Sigmoid colon (tissue), 7 donors: ENCODE data around the gene VPS13D. TPM values are rescaled to one million over a fixed set of nuclear protein-coding genes. Genes with fewer than 3 reads are reported as not detected.

Experiments used
- DNase-seq: peaks from one replicate; pipeline ENCODE4 v3.0.0-alpha.2; 2019
- H3K27ac ChIP-seq, 4 donors: fragments of 200-600 bp; sonication (generic); one replicate each; pipeline ENCODE4 v1.5.1; 2016 to 2019; ENCODE audit warnings: mild to moderate bottlenecking in 1 of 4
- H3K27me3 ChIP-seq, 3 donors: fragments of 200-600 bp; sonication (generic); one replicate each; pipeline ENCODE4 v1.5.1; 2019; ENCODE audit warnings: mild to moderate bottlenecking in 1 of 3
- H3K36me3 ChIP-seq, 4 donors: fragments of 200-600 bp; sonication (generic); one replicate each; pipeline ENCODE4 v1.5.1; 2016 to 2019
- H3K4me1 ChIP-seq, 4 donors: fragments of 200-600 bp; sonication (generic); one replicate each; pipeline ENCODE4 v1.5.1; 2017 to 2019
- H3K4me3 ChIP-seq, 4 donors: fragments of 200-600 bp; sonication (generic); one replicate each; pipeline ENCODE4 v1.5.1; 2017 to 2019; ENCODE audit warnings: mild to moderate bottlenecking in 2 of 4, moderate library complexity in 1 of 4
- H3K9me3 ChIP-seq, 4 donors: fragments of 200-600 bp in 3 of 4; sonication (generic) in 3 of 4; one replicate each; pipeline versions ENCODE4 v1.5.1 to v1.6.1; 2013 to 2019
- EP300 ChIP-seq, 4 donors: sonication (generic); formaldehyde crosslinking; IDR thresholded peaks; one replicate each; pipeline ENCODE4 v1.6.1; 2017; ENCODE audit warnings: antibody characterized with exemption in 4 of 4
- POLR2A ChIP-seq, 2 donors: fragments of 450-650 bp; IDR thresholded peaks; one replicate each; pipeline ENCODE4 v1.6.1; 2016; ENCODE audit warnings: antibody characterized with exemption in 2 of 2, mild to moderate bottlenecking in 2 of 2, moderate library complexity in 2 of 2
- POLR2AphosphoS5 ChIP-seq, 4 donors: sonication (generic); formaldehyde crosslinking; IDR thresholded peaks; one replicate each; pipeline ENCODE4 v1.6.1; 2017; ENCODE audit warnings: antibody characterized with exemption in 4 of 4
- WGBS, 2 donors: extraction: QIAGEN DNeasy Blood & Tissue Kit; methylation state at CpG; one replicate each; pipeline ENCODE4 v1.1.7; 2013; 5-methylcytosine and 5-hydroxymethylcytosine counted together
- intact Hi-C: fragments of 100-400 bp; cut with DNase I; formaldehyde crosslinking; loops from one replicate; pipeline ENCODE4 v1.15.1; 2023
- polyA plus RNA-seq, 3 donors: library from polyadenylated mRNA; stranded (reverse); fragments of 200-250 nt; gene quantifications; one replicate each; pipeline ENCODE4 v1.2.3, GENCODE V29; 2013
- total RNA-seq, 4 donors: library from RNA; depleted of rRNA; stranded (reverse); fragments of >200 nt; gene quantifications; one replicate each; pipeline ENCODE4 v1.1.0, GENCODE V29; 2016
- TF ChIP-seq, protein P1 (sequence below), 4 experiments: fragments of 450-650 bp in 3 of 4; fragments of 200-600 bp in 1 of 4; IDR thresholded peaks; one replicate each; pipeline ENCODE4 v1.5.1; 2016 to 2019; ENCODE audit warnings: antibody characterized with exemption in 4 of 4, mild to moderate bottlenecking in 3 of 4, moderate library complexity in 2 of 4
- donor health status: healthy with polysubstance abuse.
- donor health status: Bipolar disorder and iron deficiency.
- donor health status: healthy.

Gene VPS13D
- total and polyA plus RNA-seq, 7 donors = 7.6 to 90.8 (median 49.7) TPM

- Histone ChIP-seq H3K27me3 (no peaks in the 10 kb centered on the region), H3K4me3 (no peak overlapping the region), H3K9me3 (no peaks in the 10 kb centered on the region), H3K4me1 (peaks cover 0 to 46% (median 33%) of the 10 kb centered on the region in 4 donors), H3K36me3 (peaks cover 0 to 63% (median 14%) of the 10 kb centered on the region in 4 donors), H3K27ac (peak overlapping the region; percentile 10 to 68 (median 53))
- TF ChIP-seq, protein P1, sequence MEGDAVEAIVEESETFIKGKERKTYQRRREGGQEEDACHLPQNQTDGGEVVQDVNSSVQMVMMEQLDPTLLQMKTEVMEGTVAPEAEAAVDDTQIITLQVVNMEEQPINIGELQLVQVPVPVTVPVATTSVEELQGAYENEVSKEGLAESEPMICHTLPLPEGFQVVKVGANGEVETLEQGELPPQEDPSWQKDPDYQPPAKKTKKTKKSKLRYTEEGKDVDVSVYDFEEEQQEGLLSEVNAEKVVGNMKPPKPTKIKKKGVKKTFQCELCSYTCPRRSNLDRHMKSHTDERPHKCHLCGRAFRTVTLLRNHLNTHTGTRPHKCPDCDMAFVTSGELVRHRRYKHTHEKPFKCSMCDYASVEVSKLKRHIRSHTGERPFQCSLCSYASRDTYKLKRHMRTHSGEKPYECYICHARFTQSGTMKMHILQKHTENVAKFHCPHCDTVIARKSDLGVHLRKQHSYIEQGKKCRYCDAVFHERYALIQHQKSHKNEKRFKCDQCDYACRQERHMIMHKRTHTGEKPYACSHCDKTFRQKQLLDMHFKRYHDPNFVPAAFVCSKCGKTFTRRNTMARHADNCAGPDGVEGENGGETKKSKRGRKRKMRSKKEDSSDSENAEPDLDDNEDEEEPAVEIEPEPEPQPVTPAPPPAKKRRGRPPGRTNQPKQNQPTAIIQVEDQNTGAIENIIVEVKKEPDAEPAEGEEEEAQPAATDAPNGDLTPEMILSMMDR (IDR thresholded peaks at IDR 0.05) = no peak
- no peak for TF ChIP-seq POLR2AphosphoS5 (IDR thresholded peaks at IDR 0.05)
- TF ChIP-seq POLR2A (IDR thresholded peaks at IDR 0.05) = no peak
- TF ChIP-seq EP300 (IDR thresholded peaks at IDR 0.05) = no peak
- 36 to 70% methylated on average over 3 of the region's 3 CpGs for WGBS, 2 donors
- intact Hi-C loops = no loop called here
- DNase-seq = no peak
Observed at GRCh38 chr1:12339396-12339795, 109.6 kb downstream of the VPS13D start.

GRCh38 chr1:12339811-12340543 lies 110.1 kb downstream of the VPS13D start:
- peaks cover 0 to 46% (median 34%) of the 10 kb centered on the region in 4 donors for H3K4me1 ChIP-seq

GRCh38 chr1:12340544-12340930 lies 110.7 kb downstream of the VPS13D start:
- H3K9me3 ChIP-seq = no peaks in the 10 kb centered on the region
- peak overlapping the region in 3 of 4 donors; percentile 7 to 68 (median 55) for H3K27ac ChIP-seq
- peaks cover 0 to 46% (median 35%) of the 10 kb centered on the region in 4 donors for H3K4me1 ChIP-seq
- peaks cover 0 to 57% (median 11%) of the 10 kb centered on the region in 4 donors for H3K36me3 ChIP-seq
- DNase-seq = no peak
- no peak overlapping the region for H3K4me3 ChIP-seq
- no peaks in the 10 kb centered on the region for H3K27me3 ChIP-seq
- WGBS, 2 donors = 42 to 57% methylated on average over 3 of the region's 3 CpGs
- intact Hi-C loops = no loop called here
- TF ChIP-seq POLR2AphosphoS5 (IDR thresholded peaks at IDR 0.05) = no peak
- TF ChIP-seq, protein P1 (IDR thresholded peaks at IDR 0.05) = no peak
- TF ChIP-seq POLR2A (IDR thresholded peaks at IDR 0.05) = no peak
- no peak for TF ChIP-seq EP300 (IDR thresholded peaks at IDR 0.05)

More at GRCh38 chr1:12339811-12340543, 110.1 kb downstream of the VPS13D start:
- 15 to 57% methylated on average over 4 of the region's 4 CpGs for WGBS, 2 donors
- Histone ChIP-seq H3K27ac (peak overlapping the region; percentile 7 to 68 (median 32)), H3K9me3 (no peaks in the 10 kb centered on the region), H3K27me3 (no peaks in the 10 kb centered on the region), H3K4me3 (no peak overlapping the region), H3K36me3 (peaks cover 0 to 57% (median 10%) of the 10 kb centered on the region in 4 donors)
- TF ChIP-seq, protein P1 (IDR thresholded peaks at IDR 0.05) = no peak
- no peak for TF ChIP-seq EP300 (IDR thresholded peaks at IDR 0.05)
- no peak for TF ChIP-seq POLR2AphosphoS5 (IDR thresholded peaks at IDR 0.05)
- TF ChIP-seq POLR2A (IDR thresholded peaks at IDR 0.05) = no peak
- no peak for DNase-seq
- intact Hi-C loops = no loop called here

- intact Hi-C loops = no loop called here
- H3K9me3 ChIP-seq = no peaks in the 10 kb centered on the region
- TF ChIP-seq, protein P1 (IDR thresholded peaks at IDR 0.05) = no peak
- TF ChIP-seq POLR2A (IDR thresholded peaks at IDR 0.05) (no peak), EP300 (IDR thresholded peaks at IDR 0.05) (no peak), POLR2AphosphoS5 (IDR thresholded peaks at IDR 0.05) (no peak)
- peaks cover 0 to 45% (median 34%) of the 10 kb centered on the region in 4 donors for H3K4me1 ChIP-seq
- DNase-seq = no peak
- no peaks in the 10 kb centered on the region for H3K27me3 ChIP-seq
- peaks cover 3 to 57% (median 11%) of the 10 kb centered on the region in 4 donors for H3K36me3 ChIP-seq
- no peak overlapping the region for H3K4me3 ChIP-seq
- no peak overlapping the region for H3K27ac ChIP-seq
- 66 to 72% methylated on average over 6 of the region's 6 CpGs for WGBS, 2 donors
Observed at GRCh38 chr1:12341667-12342066, 111.8 kb downstream of the VPS13D start.
